PC-9 (cell line): ENCODE measurements around the gene IGLL1.
"Not testable (repeated sequence)": the region's sequence is repeated elsewhere in the genome, so short reads cannot be mapped to it uniquely, and the experiment has no call there.

ENCODE experiments used
- CTCF ChIP-seq: fragments of 200-600 bp; sonication (generic); conservative IDR thresholded peaks from 2 replicates; pipeline ENCODE4 v1.6.1; 2017; ENCODE audit warnings: mixed run types, antibody characterized with exemption, mild to moderate bottlenecking, moderate library complexity
- EZH2 ChIP-seq: fragments of 200-600 bp; sonication (generic); IDR thresholded peaks from 2 replicates; pipeline ENCODE4 v1.8.0; 2017; ENCODE audit warnings: antibody characterized with exemption, low read depth

- TF ChIP-seq CTCF, EZH2: not testable (repeated sequence)
Measured at GRCh38 chr22:23538696-23539030, 41.4 kb downstream of the IGLL1 start.
